AG04449 (cell line): ENCODE data around the gene SHB.

Experiments
- CTCF ChIA-PET: fragments of 350-600 bp; formaldehyde crosslinking; extraction: SDS; loops from one replicate; lab custom pipeline; 2021; ENCODE audit warnings: antibody characterized with exemption; lab: Yijun Ruan, JAX
- POLR2A ChIA-PET: fragments of 400-600, 350-600 bp; formaldehyde crosslinking; extraction: SDS; loops from one replicate; lab custom pipeline; 2020; ENCODE audit warnings: antibody characterized with exemption, inconsistent platforms; lab: Yijun Ruan, JAX
- DNase-seq: peaks from one replicate; pipeline ENCODE4 v3.0.0-alpha.2; 2010; ENCODE audit warnings: low read depth, low spot score
- H3K4me3 ChIP-seq: 2 replicates; pipeline ENCODE4 v1.5.1; 2011; ENCODE audit warnings: low read depth, mild to moderate bottlenecking, control low read depth, low read length
- TF ChIP-seq, protein P1 (sequence below): IDR thresholded peaks from one replicate; pipeline ENCODE4 v1.5.1; 2011; ENCODE audit warnings: mild to moderate bottlenecking, moderate library complexity, low read length, control low read depth, inconsistent platforms; ENCODE audit not compliant: insufficient read depth; ENCODE audit errors: missing control alignments

The SHB gene

GRCh38 chr9:38008168-38009034, 60.6 kb downstream of the SHB start:
- TF ChIP-seq, protein P1, sequence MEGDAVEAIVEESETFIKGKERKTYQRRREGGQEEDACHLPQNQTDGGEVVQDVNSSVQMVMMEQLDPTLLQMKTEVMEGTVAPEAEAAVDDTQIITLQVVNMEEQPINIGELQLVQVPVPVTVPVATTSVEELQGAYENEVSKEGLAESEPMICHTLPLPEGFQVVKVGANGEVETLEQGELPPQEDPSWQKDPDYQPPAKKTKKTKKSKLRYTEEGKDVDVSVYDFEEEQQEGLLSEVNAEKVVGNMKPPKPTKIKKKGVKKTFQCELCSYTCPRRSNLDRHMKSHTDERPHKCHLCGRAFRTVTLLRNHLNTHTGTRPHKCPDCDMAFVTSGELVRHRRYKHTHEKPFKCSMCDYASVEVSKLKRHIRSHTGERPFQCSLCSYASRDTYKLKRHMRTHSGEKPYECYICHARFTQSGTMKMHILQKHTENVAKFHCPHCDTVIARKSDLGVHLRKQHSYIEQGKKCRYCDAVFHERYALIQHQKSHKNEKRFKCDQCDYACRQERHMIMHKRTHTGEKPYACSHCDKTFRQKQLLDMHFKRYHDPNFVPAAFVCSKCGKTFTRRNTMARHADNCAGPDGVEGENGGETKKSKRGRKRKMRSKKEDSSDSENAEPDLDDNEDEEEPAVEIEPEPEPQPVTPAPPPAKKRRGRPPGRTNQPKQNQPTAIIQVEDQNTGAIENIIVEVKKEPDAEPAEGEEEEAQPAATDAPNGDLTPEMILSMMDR = no peak
- CTCF ChIA-PET = interaction anchor here (0.7 to 1.8 kb wide), 4 partner anchors 9 to 104 kb away, joined by 3 to 6 read pairs (median 4); no protein-coding TSS in a partner anchor

GRCh38 chr9:38007016-38007415, 62.0 kb downstream of the SHB start:
- no peak for DNase-seq
- POLR2A ChIA-PET = no interaction called here
- TF ChIP-seq, protein P1 = no peak
- CTCF ChIA-PET = interaction anchor here (1.2 kb wide), 1 partner anchor 11 kb away, joined by 3 read pairs; no protein-coding TSS in a partner anchor
- no peak overlapping the region for H3K4me3 ChIP-seq

More at GRCh38 chr9:38008168-38009034, 60.6 kb downstream of the SHB start:
- DNase-seq = no peak
- POLR2A ChIA-PET = interaction anchor here (1.0 to 2.0 kb wide), 4 partner anchors 9 to 60 kb away, joined by 3 to 5 read pairs (median 4); partner anchors contain the start of gene SHB
- H3K4me3 ChIP-seq = no peak overlapping the region

DNA sequence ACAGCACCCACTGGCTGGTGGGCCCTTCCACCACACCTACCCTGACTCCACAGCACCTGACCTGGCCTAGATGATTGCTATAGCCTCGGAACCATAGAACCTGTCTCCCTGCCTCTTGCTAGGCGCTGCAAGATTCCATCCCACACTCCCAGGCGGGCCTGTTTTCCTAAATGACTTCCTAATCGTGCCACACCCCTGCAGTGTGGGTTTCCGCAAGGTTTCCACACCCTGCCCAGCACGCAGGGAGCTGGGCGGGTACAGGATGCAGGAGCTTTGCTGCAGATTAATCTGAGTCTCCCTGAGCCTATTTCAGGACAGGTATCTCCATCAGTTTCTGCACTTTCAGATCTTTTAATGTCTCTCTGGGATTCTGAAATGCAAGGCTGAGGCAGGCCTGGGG, 62.9 kb downstream of the SHB start:
- no peak overlapping the region for H3K4me3 ChIP-seq
- CTCF ChIA-PET = interaction anchor here (1.2 to 1.4 kb wide), 2 partner anchors 12 to 93 kb away, joined by 3 to 4 read pairs; no protein-coding TSS in a partner anchor
- POLR2A ChIA-PET = no interaction called here
- DNase-seq = no peak
- TF ChIP-seq, protein P1 = no peak

DNA sequence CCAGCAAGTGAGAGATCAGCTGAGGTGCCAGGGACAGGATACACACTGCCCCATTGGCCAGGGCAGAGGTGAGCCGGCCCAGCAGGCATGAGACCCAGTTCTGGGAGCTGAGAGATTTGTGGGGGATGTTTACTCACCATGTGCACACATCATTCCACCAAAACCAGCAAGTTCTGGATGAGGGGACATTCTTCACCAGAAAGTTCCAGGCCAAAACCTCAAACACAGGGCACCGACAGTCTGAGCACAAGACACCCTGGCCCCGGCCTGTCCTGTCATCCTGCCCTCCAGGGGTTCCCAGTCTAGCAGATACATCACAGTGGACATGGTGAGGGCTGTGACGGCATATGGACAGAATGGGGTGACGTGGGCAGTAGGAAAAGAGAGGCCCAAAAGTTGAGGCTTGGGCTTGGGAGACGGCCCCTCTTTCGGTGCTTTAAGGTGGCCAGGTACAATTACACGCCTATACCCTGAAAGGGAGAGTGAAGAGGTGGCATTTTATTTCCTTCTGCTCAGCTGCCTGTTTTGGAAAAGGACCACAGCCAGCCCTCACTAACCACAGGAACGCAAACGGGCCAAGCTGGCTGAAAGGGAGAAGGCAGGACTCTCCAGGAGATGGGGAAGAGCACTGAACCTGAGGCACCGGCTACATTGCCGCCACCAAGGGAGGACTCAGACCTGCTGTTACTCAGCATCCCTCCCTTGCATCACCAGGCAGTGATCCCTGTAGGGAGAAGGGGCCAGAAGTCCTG, 64.0 kb downstream of the SHB start:
- no peak for DNase-seq
- ChIA-PET POLR2A (no interaction called here), CTCF (interaction anchor here (1.4 kb wide), 1 partner anchor 92 kb away, joined by 4 read pairs; no protein-coding TSS in a partner anchor)
- TF ChIP-seq, protein P1 = no peak
- H3K4me3 ChIP-seq = no peak overlapping the region

DNA sequence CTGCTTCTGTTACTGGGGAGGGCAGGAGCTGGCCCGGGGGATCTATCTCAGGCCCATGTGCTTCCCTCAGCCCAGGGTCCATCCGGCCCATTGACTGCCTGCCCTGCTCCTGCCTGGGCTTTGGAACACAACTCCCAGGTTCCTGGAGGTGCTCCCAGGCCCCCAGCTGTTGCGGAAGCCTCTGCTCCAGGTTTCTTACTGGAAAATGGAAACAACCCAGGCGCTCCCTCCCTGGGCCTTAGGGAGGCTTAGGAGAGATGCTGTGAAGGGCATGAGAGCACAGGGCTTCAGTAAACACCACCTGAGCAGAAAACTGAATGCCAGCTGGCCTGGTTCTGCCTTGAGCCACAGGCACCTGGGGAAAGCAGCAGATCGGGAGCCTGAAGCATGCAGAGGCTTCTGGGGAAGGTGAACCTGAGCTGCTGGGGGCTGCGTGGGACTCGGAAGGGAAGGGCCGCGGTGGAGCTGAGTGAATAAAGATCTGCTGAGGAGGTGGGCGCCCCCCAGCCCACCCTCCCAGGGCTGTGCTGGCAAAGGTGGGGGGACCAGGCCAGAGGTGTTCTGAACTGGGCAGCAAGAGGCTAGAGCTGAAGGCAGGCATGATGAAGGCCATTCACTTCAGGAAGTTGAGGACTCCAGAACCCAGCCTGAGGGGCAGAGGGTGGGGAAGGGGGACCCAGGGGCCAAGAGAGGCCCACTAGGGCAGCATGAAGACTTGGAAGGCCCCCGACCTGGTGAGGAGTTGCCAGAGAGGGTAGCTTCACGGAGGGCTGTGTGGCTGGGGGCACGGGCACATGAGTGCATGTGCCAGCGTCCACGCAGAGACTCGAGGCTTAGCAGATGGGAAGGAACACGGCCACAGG, 64.8 kb downstream of the SHB start:
- no peak overlapping the region for H3K4me3 ChIP-seq
- CTCF ChIA-PET = interaction anchor here (1.0 kb wide), 1 partner anchor 259 kb away, joined by 3 read pairs; no protein-coding TSS in a partner anchor
- TF ChIP-seq, protein P1 = no peak
- POLR2A ChIA-PET = no interaction called here
- no peak for DNase-seq
